ENCODE measurements around the gene BOK.
A peak's percentile ranks its signal among the peaks of the same experiment; 100 is the strongest.
"Not testable (repeated sequence)": the region's sequence is repeated elsewhere in the genome, so short reads cannot be mapped to it uniquely, and the experiment has no call there.

Gene BOK

DNA sequence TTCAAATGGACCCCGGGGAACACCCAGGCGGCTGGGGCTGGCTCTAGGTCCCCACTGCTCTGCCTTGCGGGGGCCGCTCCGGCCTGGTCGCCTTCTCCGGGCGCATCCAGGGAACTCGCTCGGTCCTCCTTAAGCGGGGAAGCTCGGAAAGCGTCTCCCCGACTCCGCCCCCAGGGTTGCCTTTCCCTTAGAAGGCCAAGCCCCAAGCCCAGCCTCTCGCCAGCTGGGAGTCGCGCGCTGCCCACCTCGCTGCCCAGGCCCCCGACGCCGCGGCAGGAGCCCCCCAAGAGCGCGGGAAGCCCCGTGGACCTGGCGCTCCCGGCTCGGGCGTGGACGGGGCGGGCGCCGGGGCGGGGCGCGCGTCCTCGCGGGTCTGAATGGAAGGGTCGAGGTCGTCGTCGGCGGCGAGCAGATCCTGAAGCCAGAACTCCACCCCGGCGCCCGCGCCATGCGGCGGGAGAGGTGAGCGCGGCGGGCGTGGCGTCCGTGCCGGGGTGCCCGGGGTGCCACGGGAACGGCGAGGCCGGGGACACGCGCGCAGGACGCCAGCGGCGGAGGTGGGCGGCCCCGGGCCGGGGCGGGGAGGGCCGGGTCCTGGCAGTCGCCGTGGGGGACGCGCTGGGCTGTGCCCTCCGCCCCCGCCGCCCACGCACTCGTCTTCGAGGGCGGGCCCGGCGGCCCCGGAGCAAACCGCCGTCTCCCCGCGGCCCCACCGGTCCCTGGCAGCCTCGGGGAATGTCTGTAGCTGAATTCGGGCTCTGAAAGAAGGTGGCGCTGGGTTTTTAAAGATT lies at the start of gene BOK:
TSS of gene BOK (plus strand) at position 214 of the 791 bp plus-strand sequence. CDS start 739 bp downstream, outside the sequence.
- no peaks in the 10 kb centered on the region for H3K36me3 ChIP-seq (ENCODE audit: control insufficient read depth in 1 of 2, insufficient read depth in 2 of 2, low read length in 2 of 2)

DNA sequence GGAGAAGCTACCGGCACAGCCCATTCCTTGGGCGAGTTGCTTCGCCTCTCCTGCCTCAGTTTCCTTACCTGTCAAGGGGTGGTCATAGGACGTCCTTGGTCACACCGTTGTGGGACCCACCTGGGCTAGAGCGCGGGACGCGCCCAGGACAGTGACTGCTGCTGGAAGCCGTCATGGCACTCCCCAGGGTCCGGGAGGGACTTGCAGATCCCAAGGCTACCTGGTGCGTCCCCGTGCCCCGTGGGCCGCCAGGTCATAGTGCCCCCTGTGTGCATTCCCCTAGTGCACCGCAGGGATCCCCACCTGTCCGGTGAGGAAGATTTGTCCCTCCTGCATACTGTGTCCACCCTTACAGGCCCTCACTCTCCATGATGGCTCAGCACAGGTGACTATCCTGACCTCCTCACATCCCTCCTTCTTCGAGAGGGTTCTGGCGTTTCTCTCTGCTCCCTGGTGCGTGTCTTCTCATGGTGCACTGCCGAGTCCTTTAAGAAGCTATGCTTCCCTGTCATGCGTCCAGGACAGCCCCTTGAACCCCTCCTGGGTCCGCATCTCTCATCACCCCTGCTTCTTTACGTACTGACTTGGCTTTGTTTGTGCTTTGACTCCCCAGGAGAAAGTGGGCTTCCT lies 49.3 kb upstream of the BOK start:
- no peaks in the 10 kb centered on the region for H3K27me3 ChIP-seq (ENCODE audit: low read depth, low read length)
- peak overlapping the region; percentile 74 to 92 for H3K4me3 ChIP-seq (ENCODE audit: low read depth in 1 of 2, low read length in 2 of 2)
- peaks cover 14 to 33% of the 10 kb centered on the region in 2 donors for H3K4me1 ChIP-seq (ENCODE audit: control insufficient read depth in 1 of 2, insufficient read depth in 2 of 2, low read length in 2 of 2)
- peak overlapping the region; percentile 63 for H3K27ac ChIP-seq (ENCODE audit: low read length)
- no peaks in the 10 kb centered on the region for H3K36me3 ChIP-seq (ENCODE audit: control insufficient read depth in 1 of 2, insufficient read depth in 2 of 2, low read length in 2 of 2)
- no peaks in the 10 kb centered on the region for H3K9me3 ChIP-seq (ENCODE audit: control insufficient read depth in 1 of 2, low read length in 2 of 2)

More for the DNA sequence above, at the start of gene BOK:
- H3K9me3 ChIP-seq (ENCODE audit: control insufficient read depth in 1 of 2, low read length in 2 of 2): peaks cover 0 to 18% of the 10 kb centered on the region in 2 donors
- peak within 1 kb of the TSS; percentile 44 to 71 for H3K4me3 ChIP-seq (ENCODE audit: low read depth in 1 of 2, low read length in 2 of 2)
- H3K27me3 ChIP-seq (ENCODE audit: low read depth, low read length): no peaks in the 10 kb centered on the region
- H3K4me1 ChIP-seq (ENCODE audit: control insufficient read depth in 1 of 2, insufficient read depth in 2 of 2, low read length in 2 of 2): peaks cover 4 to 45% of the 10 kb centered on the region in 2 donors
- no peak within 1 kb of the TSS for H3K27ac ChIP-seq (ENCODE audit: low read length)

DNA sequence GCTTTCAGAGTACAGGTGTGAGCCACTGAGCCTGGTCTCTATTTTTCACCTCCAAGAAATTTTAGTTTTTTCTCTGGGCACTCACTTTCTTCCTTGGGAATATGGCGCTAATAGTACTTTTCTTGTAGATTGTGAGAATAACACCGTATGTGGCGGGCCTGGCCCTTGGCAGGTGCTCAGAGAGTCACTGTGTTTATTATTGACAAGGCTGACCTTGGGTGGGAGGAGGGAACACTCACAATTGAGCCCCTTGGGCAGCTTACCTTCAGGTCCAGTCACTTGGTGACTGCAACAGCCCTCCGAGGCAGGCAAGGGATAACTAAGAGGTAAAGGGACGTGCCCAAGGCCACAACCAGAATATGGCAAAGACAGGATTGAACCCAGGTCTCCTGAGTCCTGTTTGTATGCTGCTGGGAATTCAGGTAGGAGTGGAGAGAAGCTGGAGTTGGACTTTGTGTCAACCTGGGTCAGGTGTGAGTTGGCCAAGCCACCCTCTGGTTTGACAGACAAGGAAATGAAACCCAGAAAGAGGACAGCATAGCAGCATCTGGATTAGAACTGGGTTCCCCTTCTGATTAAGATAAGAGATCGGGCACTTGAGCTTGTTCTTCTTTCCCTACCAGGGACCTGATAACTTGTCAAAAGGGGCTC lies 47.3 kb upstream of the BOK start:
- H3K9me3 ChIP-seq (ENCODE audit: control insufficient read depth in 1 of 2, low read length in 2 of 2): no peaks in the 10 kb centered on the region
- peaks cover 11 to 21% of the 10 kb centered on the region in 2 donors for H3K4me1 ChIP-seq (ENCODE audit: control insufficient read depth in 1 of 2, insufficient read depth in 2 of 2, low read length in 2 of 2)
- no peak overlapping the region for H3K27ac ChIP-seq (ENCODE audit: low read length)
- H3K36me3 ChIP-seq (ENCODE audit: control insufficient read depth in 1 of 2, insufficient read depth in 2 of 2, low read length in 2 of 2): no peaks in the 10 kb centered on the region
- no peak overlapping the region for H3K4me3 ChIP-seq (ENCODE audit: low read depth in 1 of 2, low read length in 2 of 2)
- no peaks in the 10 kb centered on the region for H3K27me3 ChIP-seq (ENCODE audit: low read depth, low read length)

DNA sequence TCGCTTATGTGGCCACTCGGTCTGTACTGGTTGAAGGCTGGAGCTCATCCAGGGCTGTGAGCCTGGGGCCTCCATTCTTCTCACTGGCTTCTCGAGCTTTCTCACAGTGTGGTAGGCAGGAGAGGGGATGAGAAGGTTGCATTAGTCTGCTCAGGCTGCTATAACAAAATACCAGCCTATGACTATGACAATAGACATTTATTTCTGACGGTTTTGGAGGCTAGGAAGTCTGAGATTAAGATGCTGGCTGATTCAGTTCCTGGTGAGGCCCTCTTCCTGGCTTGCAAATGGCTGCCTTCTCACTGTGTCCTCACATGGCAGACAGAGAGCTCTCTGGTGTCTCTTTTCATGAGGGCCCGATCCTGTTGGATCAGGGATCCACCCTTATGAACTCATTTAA lies 44.0 kb upstream of the BOK start:
- no peak overlapping the region for H3K4me3 ChIP-seq (ENCODE audit: low read depth in 1 of 2, low read length in 2 of 2)
- no peaks in the 10 kb centered on the region for H3K9me3 ChIP-seq (ENCODE audit: control insufficient read depth in 1 of 2, low read length in 2 of 2)
- no peaks in the 10 kb centered on the region for H3K36me3 ChIP-seq (ENCODE audit: control insufficient read depth in 1 of 2, insufficient read depth in 2 of 2, low read length in 2 of 2)
- peaks cover 0 to 1% of the 10 kb centered on the region in 2 donors for H3K4me1 ChIP-seq (ENCODE audit: control insufficient read depth in 1 of 2, insufficient read depth in 2 of 2, low read length in 2 of 2)
- no peak overlapping the region for H3K27ac ChIP-seq (ENCODE audit: low read length)
- H3K27me3 ChIP-seq (ENCODE audit: low read depth, low read length): no peaks in the 10 kb centered on the region

GRCh38 chr2:241514986-241515737 lies 43.4 kb upstream of the BOK start:
- no peak overlapping the region for H3K4me3 ChIP-seq (ENCODE audit: low read depth in 1 of 2, low read length in 2 of 2)
- H3K27ac ChIP-seq (ENCODE audit: low read length): no peak overlapping the region
- no peaks in the 10 kb centered on the region for H3K4me1 ChIP-seq (ENCODE audit: control insufficient read depth in 1 of 2, insufficient read depth in 2 of 2, low read length in 2 of 2)
- no peaks in the 10 kb centered on the region for H3K27me3 ChIP-seq (ENCODE audit: low read depth, low read length)
- no peaks in the 10 kb centered on the region for H3K36me3 ChIP-seq (ENCODE audit: control insufficient read depth in 1 of 2, insufficient read depth in 2 of 2, low read length in 2 of 2)
- no peaks in the 10 kb centered on the region for H3K9me3 ChIP-seq (ENCODE audit: control insufficient read depth in 1 of 2, low read length in 2 of 2)

DNA sequence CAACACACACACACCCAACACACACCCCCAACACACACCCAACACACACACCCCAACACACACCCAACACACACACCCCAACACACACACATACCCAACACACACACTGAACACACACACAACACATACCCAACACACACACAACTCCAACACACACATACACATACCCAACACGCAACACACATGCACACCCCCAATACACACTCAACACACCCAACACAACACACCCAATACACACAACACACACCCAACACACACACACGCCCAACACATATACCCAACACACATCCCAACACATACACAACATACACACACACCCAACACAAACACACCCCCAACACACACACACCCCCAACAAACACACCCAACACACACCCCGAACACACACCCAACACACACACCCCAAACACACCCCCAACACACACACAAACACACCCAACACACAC lies 42.0 kb upstream of the BOK start:
- no peak overlapping the region for H3K27ac ChIP-seq (ENCODE audit: low read length)
- H3K9me3 ChIP-seq (ENCODE audit: control insufficient read depth in 1 of 2, low read length in 2 of 2): no peaks in the 10 kb centered on the region
- no peaks in the 10 kb centered on the region for H3K4me1 ChIP-seq (ENCODE audit: control insufficient read depth in 1 of 2, insufficient read depth in 2 of 2, low read length in 2 of 2)
- no peaks in the 10 kb centered on the region for H3K36me3 ChIP-seq (ENCODE audit: control insufficient read depth in 1 of 2, insufficient read depth in 2 of 2, low read length in 2 of 2)
- no peaks in the 10 kb centered on the region for H3K27me3 ChIP-seq (ENCODE audit: low read depth, low read length)
- H3K4me3 ChIP-seq (ENCODE audit: low read depth in 1 of 2, low read length in 2 of 2): no peak overlapping the region

DNA sequence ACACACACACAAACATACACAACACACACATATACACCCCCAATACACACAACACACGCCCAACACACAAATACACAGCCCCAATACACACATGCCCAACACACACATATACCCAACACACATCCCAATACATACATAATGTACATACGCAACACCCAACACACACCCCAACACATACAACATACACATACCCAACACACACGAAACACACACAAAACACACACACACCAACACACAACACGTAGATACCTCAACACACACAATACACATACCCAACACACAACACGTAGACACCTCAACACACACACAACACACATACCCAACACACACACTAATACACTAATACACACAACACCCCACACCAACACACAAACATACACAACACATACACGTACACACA lies 41.2 kb upstream of the BOK start:
- Histone ChIP-seq H3K27ac (ENCODE audit: low read length) (no peak overlapping the region), H3K9me3 (ENCODE audit: control insufficient read depth in 1 of 2, low read length in 2 of 2) (no peaks in the 10 kb centered on the region), H3K36me3 (ENCODE audit: control insufficient read depth in 1 of 2, insufficient read depth in 2 of 2, low read length in 2 of 2) (no peaks in the 10 kb centered on the region), H3K4me3 (ENCODE audit: low read depth in 1 of 2, low read length in 2 of 2) (no peak overlapping the region), H3K4me1 (ENCODE audit: control insufficient read depth in 1 of 2, insufficient read depth in 2 of 2, low read length in 2 of 2) (no peaks in the 10 kb centered on the region), H3K27me3 (ENCODE audit: low read depth, low read length) (no peaks in the 10 kb centered on the region)

DNA sequence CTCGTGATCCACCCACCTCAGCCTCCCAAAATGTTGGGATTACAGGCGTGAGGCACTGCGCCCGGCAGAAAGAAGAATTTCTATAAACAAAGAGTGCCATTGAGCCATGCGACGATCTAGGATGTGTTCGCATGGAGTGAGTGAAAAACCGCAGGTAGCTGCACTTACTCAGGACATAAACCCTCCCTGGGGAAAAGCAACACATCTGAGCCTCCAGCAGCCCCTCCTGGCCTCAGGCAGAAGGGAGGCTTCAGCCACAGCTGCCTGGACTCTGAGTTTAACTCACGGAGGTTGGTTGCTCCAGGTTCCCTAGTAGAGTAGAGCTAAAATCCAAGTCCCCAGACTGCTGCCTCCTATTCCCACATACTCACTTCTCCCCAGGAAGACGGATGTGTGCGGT lies 38.9 kb upstream of the BOK start:
- Histone ChIP-seq H3K4me1 (ENCODE audit: control insufficient read depth in 1 of 2, insufficient read depth in 2 of 2, low read length in 2 of 2) (no peaks in the 10 kb centered on the region), H3K27me3 (ENCODE audit: low read depth, low read length) (no peaks in the 10 kb centered on the region), H3K36me3 (ENCODE audit: control insufficient read depth in 1 of 2, insufficient read depth in 2 of 2, low read length in 2 of 2) (no peaks in the 10 kb centered on the region), H3K27ac (ENCODE audit: low read length) (no peak overlapping the region), H3K4me3 (ENCODE audit: low read depth in 1 of 2, low read length in 2 of 2) (no peak overlapping the region), H3K9me3 (ENCODE audit: control insufficient read depth in 1 of 2, low read length in 2 of 2) (no peaks in the 10 kb centered on the region)

DNA sequence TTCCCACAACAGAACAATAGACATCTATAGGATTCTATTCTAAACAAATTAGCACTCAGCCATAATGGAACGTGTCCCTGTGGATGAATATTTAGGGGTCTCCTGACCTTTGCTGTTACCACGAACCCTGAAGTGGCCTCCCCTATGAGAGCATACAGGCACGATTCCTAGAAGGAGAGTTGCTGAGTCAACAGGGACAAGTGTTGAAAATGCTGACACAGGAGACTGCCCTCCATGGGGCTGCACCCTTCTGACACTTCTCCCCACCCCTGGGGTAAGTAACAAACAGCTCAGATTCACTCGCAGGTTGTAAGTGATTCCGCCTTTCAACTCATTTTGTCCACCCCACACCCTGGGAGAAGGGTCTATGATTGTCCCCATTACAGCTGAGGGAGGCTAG lies 36.1 kb upstream of the BOK start:
- Histone ChIP-seq H3K4me3 (ENCODE audit: low read depth in 1 of 2, low read length in 2 of 2) (no peak overlapping the region), H3K27ac (ENCODE audit: low read length) (no peak overlapping the region), H3K4me1 (ENCODE audit: control insufficient read depth in 1 of 2, insufficient read depth in 2 of 2, low read length in 2 of 2) (no peaks in the 10 kb centered on the region), H3K9me3 (ENCODE audit: control insufficient read depth in 1 of 2, low read length in 2 of 2) (no peaks in the 10 kb centered on the region), H3K27me3 (ENCODE audit: low read depth, low read length) (no peaks in the 10 kb centered on the region), H3K36me3 (ENCODE audit: control insufficient read depth in 1 of 2, insufficient read depth in 2 of 2, low read length in 2 of 2) (no peaks in the 10 kb centered on the region)

DNA sequence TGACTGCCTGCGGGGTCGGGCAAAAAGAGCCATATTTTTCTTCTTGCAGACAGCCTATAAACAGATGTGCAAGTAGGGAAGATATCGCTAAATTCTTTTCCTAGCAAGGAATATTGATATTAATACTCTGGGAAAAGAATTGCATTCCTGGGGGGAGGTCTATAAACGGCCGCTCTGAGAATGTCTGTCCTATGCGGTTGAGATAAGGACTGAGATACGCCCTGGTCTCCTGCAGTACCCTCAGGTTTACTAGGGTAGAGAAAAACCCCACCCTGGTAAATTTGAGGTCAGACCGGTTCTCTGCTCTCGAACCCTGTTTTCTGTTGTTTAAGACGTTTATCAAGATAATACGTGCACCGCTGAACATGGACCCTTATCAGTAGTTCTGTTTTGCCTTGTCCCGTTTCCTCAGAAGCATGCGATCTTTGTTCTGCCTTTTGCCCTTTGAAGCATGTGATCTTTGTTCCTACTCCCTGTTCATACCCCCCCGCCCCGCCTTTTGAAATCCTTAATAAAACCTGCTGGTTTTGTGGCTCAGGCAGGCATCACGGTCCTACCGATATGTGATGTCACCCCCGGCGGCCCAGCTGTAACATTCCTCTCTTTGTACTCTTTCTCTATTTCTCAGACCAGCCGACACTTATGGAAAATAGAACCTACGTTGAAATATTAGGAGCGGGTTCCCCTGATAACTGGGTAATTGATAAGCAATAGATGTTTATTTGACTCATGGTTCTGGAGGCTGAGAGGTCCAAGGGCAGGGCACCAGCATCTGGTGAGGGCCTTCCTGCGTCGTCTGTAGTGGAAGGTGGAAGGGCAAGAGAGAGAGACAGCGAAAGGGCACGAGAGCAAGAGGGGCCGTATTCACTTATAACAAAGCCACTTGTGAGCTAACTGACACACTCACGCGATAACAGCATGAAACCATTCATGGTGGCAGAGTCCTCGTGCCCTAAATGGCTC lies 32.4 kb upstream of the BOK start:
- not testable (repeated sequence) for H3K27me3 ChIP-seq (ENCODE audit: low read depth, low read length); H3K36me3 ChIP-seq (ENCODE audit: control insufficient read depth in 1 of 2, insufficient read depth in 2 of 2, low read length in 2 of 2); H3K9me3 ChIP-seq (ENCODE audit: control insufficient read depth in 1 of 2, low read length in 2 of 2)

More for the DNA sequence above, 32.4 kb upstream of the BOK start:
- not testable (repeated sequence) for H3K4me3 ChIP-seq (ENCODE audit: low read depth in 1 of 2, low read length in 2 of 2); H3K27ac ChIP-seq (ENCODE audit: low read length); H3K4me1 ChIP-seq (ENCODE audit: control insufficient read depth in 1 of 2, insufficient read depth in 2 of 2, low read length in 2 of 2)

Data from muscle layer of duodenum (tissue), 2 donors.